Gastroesophageal sphincter (tissue), 4 donors: ENCODE measurements around the gene CTRL. TPM values are rescaled to one million over a fixed set of nuclear protein-coding genes. Genes with fewer than 3 reads are reported as not detected.

Experiments
- ATAC-seq: fragments of 150-250 bp; one replicate; pipeline ENCODE4 v1.9.1; 2016; ENCODE audit warnings: mild to moderate bottlenecking, moderate library complexity
- H3K27ac ChIP-seq, 4 donors: fragments of 200-600 bp; sonication (generic) in 3 of 4; 1 replicate in 3 of 4; 2 replicates in 1 of 4; pipeline ENCODE4 v1.5.1; 2016 to 2019
- H3K27me3 ChIP-seq: fragments of 200-600 bp; sonication (generic); one replicate; pipeline ENCODE4 v1.5.1; 2019
- H3K36me3 ChIP-seq, 2 donors: fragments of 200-600 bp; sonication (generic); one replicate each; pipeline ENCODE4 v1.5.1; 2019; ENCODE audit warnings: control low read depth in 1 of 2
- H3K4me1 ChIP-seq, 3 donors: fragments of 200-600 bp; sonication (generic); 1 replicate in 2 of 3; 2 replicates in 1 of 3; pipeline ENCODE4 v1.5.1; 2016 to 2019; ENCODE audit warnings: control low read depth in 2 of 3
- H3K4me3 ChIP-seq, 2 donors: fragments of 200-600 bp; sonication (generic); one replicate each; pipeline ENCODE4 v1.5.1; 2019; ENCODE audit warnings: mild to moderate bottlenecking in 1 of 2, moderate library complexity in 1 of 2
- H3K9me3 ChIP-seq, 3 donors: fragments of 200-600 bp; sonication (generic); one replicate each; pipeline ENCODE4 v1.5.1; 2017 to 2019; ENCODE audit warnings: control low read depth in 2 of 3
- EP300 ChIP-seq: sonication (generic); formaldehyde crosslinking; IDR thresholded peaks from one replicate; pipeline ENCODE4 v1.6.1; 2017; ENCODE audit warnings: antibody characterized with exemption, mild to moderate bottlenecking
- POLR2A ChIP-seq, 2 donors: fragments of 450-650 bp; IDR thresholded peaks; one replicate each; pipeline ENCODE4 v1.6.1; 2017; ENCODE audit warnings: antibody characterized with exemption in 2 of 2, mild to moderate bottlenecking in 2 of 2, moderate library complexity in 1 of 2
- POLR2AphosphoS5 ChIP-seq: sonication (generic); formaldehyde crosslinking; IDR thresholded peaks from one replicate; pipeline ENCODE4 v1.6.1; 2017; ENCODE audit warnings: antibody characterized with exemption
- WGBS, 2 donors: methylation state at CpG; one replicate each; pipeline ENCODE4 v1.1.5; 2018; ENCODE audit warnings: low coverage in 1 of 2; 5-methylcytosine and 5-hydroxymethylcytosine counted together
- total RNA-seq, 4 donors: library from RNA; depleted of rRNA; stranded (reverse); fragments of >200 nt; gene quantifications; one replicate each; pipeline ENCODE4 v1.1.0, GENCODE V29; 2016
- TF ChIP-seq, protein P1 (sequence below), 4 experiments: fragments of 200-600 bp in 2 of 4; fragments of 450-650 bp in 2 of 4; sonication (generic) in 1 of 4; IDR thresholded peaks; one replicate each; pipeline ENCODE4 v1.5.1; 2017 to 2019; ENCODE audit warnings: antibody characterized with exemption in 4 of 4, mild to moderate bottlenecking in 2 of 4, moderate library complexity in 2 of 4

The CTRL gene
- total RNA-seq, 4 donors from 2014 or later = 1.2 to 5.0 TPM; not detected in 2

DNA sequence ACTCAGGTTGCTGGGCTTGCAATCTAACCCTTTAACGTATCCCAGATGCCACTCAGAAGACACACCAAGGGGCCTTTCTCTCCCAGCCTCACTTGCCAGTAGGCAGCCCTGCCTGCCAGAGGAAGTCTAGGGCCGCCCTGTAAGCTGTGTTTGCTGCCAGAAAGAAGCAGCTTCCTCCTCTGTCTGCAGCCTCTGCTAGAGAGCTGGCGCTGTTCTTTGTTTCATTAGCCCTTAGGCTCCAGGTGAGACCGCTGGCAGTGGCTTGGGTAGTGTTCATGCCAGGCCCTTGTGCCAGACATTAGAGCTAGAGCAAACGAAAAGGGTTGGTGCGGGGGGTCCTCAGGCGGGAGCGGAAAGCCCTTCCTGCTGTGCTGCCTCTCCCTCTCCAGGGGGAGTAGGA is 8.9 kb downstream of the CTRL start:
- Histone ChIP-seq H3K4me1 (peaks cover 0 to 86% (median 21%) of the 10 kb centered on the region in 3 donors), H3K36me3 (peaks cover 0 to 36% of the 10 kb centered on the region in 2 donors), H3K27ac (peak overlapping the region in 1 of 4 donors; percentile 46), H3K9me3 (no peaks in the 10 kb centered on the region), H3K27me3 (no peaks in the 10 kb centered on the region), H3K4me3 (no peak overlapping the region)
- ATAC-seq = no peak
- TF ChIP-seq POLR2A (IDR thresholded peaks at IDR 0.05) (no peak), POLR2AphosphoS5 (no peak), EP300 (no peak)
- TF ChIP-seq, protein P1, sequence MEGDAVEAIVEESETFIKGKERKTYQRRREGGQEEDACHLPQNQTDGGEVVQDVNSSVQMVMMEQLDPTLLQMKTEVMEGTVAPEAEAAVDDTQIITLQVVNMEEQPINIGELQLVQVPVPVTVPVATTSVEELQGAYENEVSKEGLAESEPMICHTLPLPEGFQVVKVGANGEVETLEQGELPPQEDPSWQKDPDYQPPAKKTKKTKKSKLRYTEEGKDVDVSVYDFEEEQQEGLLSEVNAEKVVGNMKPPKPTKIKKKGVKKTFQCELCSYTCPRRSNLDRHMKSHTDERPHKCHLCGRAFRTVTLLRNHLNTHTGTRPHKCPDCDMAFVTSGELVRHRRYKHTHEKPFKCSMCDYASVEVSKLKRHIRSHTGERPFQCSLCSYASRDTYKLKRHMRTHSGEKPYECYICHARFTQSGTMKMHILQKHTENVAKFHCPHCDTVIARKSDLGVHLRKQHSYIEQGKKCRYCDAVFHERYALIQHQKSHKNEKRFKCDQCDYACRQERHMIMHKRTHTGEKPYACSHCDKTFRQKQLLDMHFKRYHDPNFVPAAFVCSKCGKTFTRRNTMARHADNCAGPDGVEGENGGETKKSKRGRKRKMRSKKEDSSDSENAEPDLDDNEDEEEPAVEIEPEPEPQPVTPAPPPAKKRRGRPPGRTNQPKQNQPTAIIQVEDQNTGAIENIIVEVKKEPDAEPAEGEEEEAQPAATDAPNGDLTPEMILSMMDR (IDR thresholded peaks at IDR 0.05) = no peak
- 63 to 76% methylated on average over 1 to 5 of the region's 8 CpGs for WGBS, 2 donors

DNA sequence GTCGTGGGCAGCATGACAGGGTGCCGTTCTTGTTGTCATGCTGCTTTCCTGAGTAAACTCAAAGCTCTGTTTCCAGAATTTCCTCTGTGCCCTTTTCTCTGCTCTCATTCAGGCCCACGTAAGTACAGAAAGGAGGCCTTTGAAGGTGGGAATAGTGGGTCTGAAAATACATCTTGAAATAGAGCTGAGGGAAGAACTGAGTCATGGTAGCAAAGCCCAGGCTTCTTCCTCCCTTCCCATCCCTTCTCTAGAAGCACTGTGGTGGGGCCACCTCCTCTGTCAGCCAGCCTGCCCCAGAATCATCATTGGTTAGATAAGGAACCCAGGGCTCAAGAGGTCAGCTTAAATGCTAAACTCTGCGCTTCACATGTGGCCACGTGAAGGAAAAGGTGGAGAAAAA is 9.4 kb downstream of the CTRL start:
- H3K27ac ChIP-seq = peak overlapping the region in 1 of 4 donors; percentile 46
- H3K4me1 ChIP-seq = peaks cover 0 to 86% (median 24%) of the 10 kb centered on the region in 3 donors
- H3K4me3 ChIP-seq = no peak overlapping the region

DNA sequence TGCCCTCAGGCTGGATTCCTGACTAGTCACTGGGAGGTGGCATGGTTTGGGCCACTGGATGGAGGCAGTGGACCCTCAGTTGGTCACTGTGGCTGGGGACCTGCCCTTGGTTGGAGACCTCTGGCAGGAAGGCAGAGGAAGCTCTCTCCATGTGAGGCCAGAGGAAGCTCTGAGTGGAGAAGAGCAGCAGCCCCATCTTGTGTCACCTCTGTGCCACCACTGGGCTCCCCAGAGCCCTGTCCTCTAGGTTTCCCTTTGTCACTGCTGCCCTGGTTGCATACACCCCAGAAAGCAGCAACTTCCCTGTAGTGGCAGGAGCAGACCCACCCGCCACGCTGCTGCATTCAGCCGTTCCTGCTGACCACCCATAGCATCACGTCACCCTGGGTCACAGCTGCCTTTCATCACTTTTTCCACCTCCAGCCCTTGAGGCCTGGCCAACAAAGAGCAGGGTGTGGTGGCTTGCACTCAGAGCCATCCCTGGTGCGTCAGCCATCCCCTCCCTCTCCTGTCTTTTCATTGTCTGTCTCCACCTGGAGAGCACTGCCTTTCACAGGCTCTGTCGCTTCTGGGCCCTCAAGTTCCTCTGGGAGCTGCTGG is 11.9 kb downstream of the CTRL start:
- Histone ChIP-seq H3K27me3 (no peaks in the 10 kb centered on the region), H3K4me1 (peaks cover 0 to 94% (median 24%) of the 10 kb centered on the region in 3 donors), H3K9me3 (no peaks in the 10 kb centered on the region), H3K27ac (peak overlapping the region in 3 of 4 donors; percentile 19 to 72 (median 42)), H3K4me3 (no peak overlapping the region), H3K36me3 (peaks cover 0 to 47% of the 10 kb centered on the region in 2 donors)
- ATAC-seq = peak; percentile 51
- no peak for TF ChIP-seq POLR2A (IDR thresholded peaks at IDR 0.05)
- TF ChIP-seq, protein P1 (IDR thresholded peaks at IDR 0.05) = no peak
- TF ChIP-seq POLR2AphosphoS5 = no peak
- no peak for TF ChIP-seq EP300
- WGBS, 2 donors = 38 to 61% methylated on average over 2 to 6 of the region's 6 CpGs

More for the DNA sequence above, 9.4 kb downstream of the CTRL start:
- no peaks in the 10 kb centered on the region for H3K9me3 ChIP-seq
- WGBS, 2 donors = 53% methylated on average over 2 of the region's 5 CpGs; no CpG with 5 or more reads in 1 of the 2 donors
- no peaks in the 10 kb centered on the region for H3K27me3 ChIP-seq
- peaks cover 0 to 32% of the 10 kb centered on the region in 2 donors for H3K36me3 ChIP-seq
- TF ChIP-seq, protein P1 (IDR thresholded peaks at IDR 0.05) = no peak
- TF ChIP-seq EP300 (no peak), POLR2A (IDR thresholded peaks at IDR 0.05) (no peak), POLR2AphosphoS5 (no peak)
- no peak for ATAC-seq

DNA sequence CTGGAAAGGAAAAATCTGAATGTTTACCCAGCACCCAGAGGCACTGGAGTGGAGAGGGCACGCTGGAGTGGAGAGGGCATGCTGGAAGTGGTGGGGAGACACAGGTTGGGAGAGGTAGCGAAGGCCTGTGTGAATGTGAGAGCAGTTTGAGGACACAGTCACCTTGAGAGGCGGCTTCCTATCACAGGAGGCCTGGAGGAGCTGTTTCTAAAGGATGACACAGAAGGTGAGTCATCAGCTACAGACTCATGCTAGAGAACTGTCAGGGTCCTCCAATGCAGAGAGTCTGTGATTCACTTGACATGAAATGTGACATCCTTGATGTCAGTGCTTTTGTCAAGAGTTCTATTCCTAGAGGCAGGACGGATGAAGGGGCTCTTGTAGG is 13.8 kb downstream of the CTRL start:
- Histone ChIP-seq H3K4me1 (peaks cover 0 to 75% (median 22%) of the 10 kb centered on the region in 3 donors), H3K27ac (peak overlapping the region in 3 of 4 donors; percentile 59 to 72 (median 70)), H3K36me3 (peaks cover 0 to 30% of the 10 kb centered on the region in 2 donors), H3K4me3 (no peak overlapping the region), H3K9me3 (no peaks in the 10 kb centered on the region), H3K27me3 (no peaks in the 10 kb centered on the region)
- ATAC-seq = peak; percentile 61
- 62% methylated on average over 4 of the region's 4 CpGs; no CpG with 5 or more reads in 1 of the 2 donors for WGBS, 2 donors
- no peak for TF ChIP-seq POLR2AphosphoS5
- no peak for TF ChIP-seq POLR2A (IDR thresholded peaks at IDR 0.05)
- TF ChIP-seq EP300 = no peak

DNA sequence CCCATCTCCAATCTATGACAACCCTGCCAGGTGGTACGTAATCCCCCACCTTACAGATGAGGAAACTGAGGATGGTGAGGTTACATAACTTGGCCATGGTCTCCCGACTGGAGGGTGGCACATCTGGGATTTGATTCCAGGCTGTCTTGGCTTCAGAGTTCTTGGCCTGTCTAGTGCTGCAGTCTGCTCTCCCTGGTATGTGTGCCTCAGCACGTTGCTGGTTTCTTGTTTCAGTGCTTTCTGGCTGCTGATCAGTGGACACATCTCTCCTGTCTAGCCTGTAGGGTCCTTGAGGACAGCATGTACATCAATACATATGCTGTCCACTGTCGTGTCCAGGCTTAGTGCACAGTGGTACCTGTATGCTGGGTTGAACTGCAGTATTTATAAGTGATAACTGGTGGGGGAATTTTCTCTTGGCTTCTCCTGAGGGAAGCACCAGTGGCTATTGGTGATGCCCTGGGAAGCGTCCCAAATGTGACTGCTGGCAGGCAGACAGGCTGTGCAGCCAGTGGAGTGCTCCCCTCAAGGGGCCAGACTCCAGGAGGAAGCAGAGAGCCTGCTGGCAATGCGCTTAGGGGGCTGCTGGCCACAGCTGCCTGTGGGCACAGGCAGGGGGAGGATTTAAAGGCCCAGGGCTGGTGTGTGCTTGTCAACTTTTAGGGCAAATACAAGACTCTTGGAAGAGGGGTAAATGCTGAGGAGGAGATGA is 14.4 kb downstream of the CTRL start:
- Histone ChIP-seq H3K27me3 (no peaks in the 10 kb centered on the region), H3K36me3 (peaks cover 0 to 36% of the 10 kb centered on the region in 2 donors), H3K9me3 (no peaks in the 10 kb centered on the region), H3K4me3 (no peak overlapping the region), H3K4me1 (peaks cover 0 to 70% (median 19%) of the 10 kb centered on the region in 3 donors), H3K27ac (peak overlapping the region in 3 of 4 donors; percentile 59 to 72 (median 70))
- no peak for ATAC-seq
- WGBS, 2 donors = 21 to 29% methylated on average over 2 to 5 of the region's 6 CpGs
- TF ChIP-seq, protein P1 (IDR thresholded peaks at IDR 0.05) = no peak
- TF ChIP-seq EP300 = no peak
- no peak for TF ChIP-seq POLR2AphosphoS5
- TF ChIP-seq POLR2A (IDR thresholded peaks at IDR 0.05) = no peak
